HEK293T (cell line): ENCODE results near the gene MORF4L1.
A peak's percentile ranks its signal among the peaks of the same experiment; 100 is the strongest.

Source experiments
- CTCF ChIA-PET: fragments of 350-600 bp; formaldehyde crosslinking; extraction: SDS; loops from one replicate; lab custom pipeline; 2021; ENCODE audit warnings: antibody characterized with exemption, inconsistent platforms; lab: Yijun Ruan, JAX
- POLR2A ChIA-PET: fragments of 350-600 bp; formaldehyde crosslinking; extraction: SDS; loops from one replicate; lab custom pipeline; 2020; ENCODE audit warnings: antibody characterized with exemption, inconsistent platforms; lab: Yijun Ruan, JAX
- DNase-seq: peaks from one replicate; pipeline ENCODE4 v3.0.0; 2012; ENCODE audit warnings: mixed read lengths; ENCODE audit errors: extremely low spot score
- ARNT ChIP-seq: fragments of 450-650 bp; IDR thresholded peaks from 2 replicates; pipeline ENCODE4 v1.6.1; 2017; ENCODE audit warnings: mild to moderate bottlenecking
- BHLHE40 ChIP-seq: fragments of 450-650 bp; IDR thresholded peaks from 2 replicates; pipeline ENCODE4 v1.6.1; 2016; ENCODE audit warnings: mild to moderate bottlenecking, moderate library complexity, borderline replicate concordance
- CTBP1 ChIP-seq: fragments of 450-650 bp; IDR thresholded peaks from 2 replicates; pipeline ENCODE4 v1.6.1; 2016; ENCODE audit warnings: borderline replicate concordance
- ELF4 ChIP-seq: fragments of 450-650 bp; IDR thresholded peaks from 2 replicates; pipeline ENCODE4 v1.6.1; 2017; ENCODE audit warnings: antibody characterized with exemption
- FOXA1 ChIP-seq: fragments of 450-650 bp; IDR thresholded peaks from 2 replicates; pipeline ENCODE4 v1.6.1; 2016; ENCODE audit warnings: mild to moderate bottlenecking
- FOXK2 ChIP-seq: fragments of 450-650 bp; IDR thresholded peaks from 2 replicates; pipeline ENCODE4 v1.6.1; 2016; ENCODE audit warnings: mild to moderate bottlenecking
- FOXM1 ChIP-seq: fragments of 450-650 bp; IDR thresholded peaks from 2 replicates; pipeline ENCODE4 v1.6.1; 2017; ENCODE audit warnings: mild to moderate bottlenecking, borderline replicate concordance
- HDGF ChIP-seq: fragments of 450-650 bp; IDR thresholded peaks from 2 replicates; pipeline ENCODE4 v1.6.1; 2017; ENCODE audit warnings: antibody characterized with exemption, borderline replicate concordance
- L3MBTL2 ChIP-seq: fragments of 450-650 bp; conservative IDR thresholded peaks from 2 replicates; pipeline ENCODE4 v1.6.1; 2016; ENCODE audit warnings: mild to moderate bottlenecking
- LEF1 ChIP-seq: fragments of 450-650 bp; IDR thresholded peaks from 2 replicates; pipeline ENCODE4 v1.6.1; 2017; ENCODE audit warnings: mild to moderate bottlenecking, borderline replicate concordance
- NFRKB ChIP-seq: fragments of 450-650 bp; IDR thresholded peaks from 2 replicates; pipeline ENCODE4 v1.6.1; 2016; ENCODE audit warnings: mild to moderate bottlenecking, moderate library complexity
- SP1 ChIP-seq: fragments of 450-650 bp; IDR thresholded peaks from 2 replicates; pipeline ENCODE4 v1.6.1; 2017
- SUZ12 ChIP-seq: fragments of 450-650 bp; IDR thresholded peaks from 2 replicates; pipeline ENCODE4 v1.6.1; 2016; ENCODE audit warnings: mild to moderate bottlenecking
- TARDBP ChIP-seq: fragments of 450-650 bp; IDR thresholded peaks from 2 replicates; pipeline ENCODE4 v1.6.1; 2016
- ZNF384 ChIP-seq: fragments of 450-650 bp; IDR thresholded peaks from 2 replicates; pipeline ENCODE4 v1.6.1; 2016
- TF ChIP-seq, protein P1 (sequence below): fragments of 450-650 bp; IDR thresholded peaks from 2 replicates; pipeline ENCODE4 v1.6.1; 2016

Gene MORF4L1, protein sequence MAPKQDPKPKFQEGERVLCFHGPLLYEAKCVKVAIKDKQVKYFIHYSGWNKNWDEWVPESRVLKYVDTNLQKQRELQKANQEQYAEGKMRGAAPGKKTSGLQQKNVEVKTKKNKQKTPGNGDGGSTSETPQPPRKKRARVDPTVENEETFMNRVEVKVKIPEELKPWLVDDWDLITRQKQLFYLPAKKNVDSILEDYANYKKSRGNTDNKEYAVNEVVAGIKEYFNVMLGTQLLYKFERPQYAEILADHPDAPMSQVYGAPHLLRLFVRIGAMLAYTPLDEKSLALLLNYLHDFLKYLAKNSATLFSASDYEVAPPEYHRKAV

DNA sequence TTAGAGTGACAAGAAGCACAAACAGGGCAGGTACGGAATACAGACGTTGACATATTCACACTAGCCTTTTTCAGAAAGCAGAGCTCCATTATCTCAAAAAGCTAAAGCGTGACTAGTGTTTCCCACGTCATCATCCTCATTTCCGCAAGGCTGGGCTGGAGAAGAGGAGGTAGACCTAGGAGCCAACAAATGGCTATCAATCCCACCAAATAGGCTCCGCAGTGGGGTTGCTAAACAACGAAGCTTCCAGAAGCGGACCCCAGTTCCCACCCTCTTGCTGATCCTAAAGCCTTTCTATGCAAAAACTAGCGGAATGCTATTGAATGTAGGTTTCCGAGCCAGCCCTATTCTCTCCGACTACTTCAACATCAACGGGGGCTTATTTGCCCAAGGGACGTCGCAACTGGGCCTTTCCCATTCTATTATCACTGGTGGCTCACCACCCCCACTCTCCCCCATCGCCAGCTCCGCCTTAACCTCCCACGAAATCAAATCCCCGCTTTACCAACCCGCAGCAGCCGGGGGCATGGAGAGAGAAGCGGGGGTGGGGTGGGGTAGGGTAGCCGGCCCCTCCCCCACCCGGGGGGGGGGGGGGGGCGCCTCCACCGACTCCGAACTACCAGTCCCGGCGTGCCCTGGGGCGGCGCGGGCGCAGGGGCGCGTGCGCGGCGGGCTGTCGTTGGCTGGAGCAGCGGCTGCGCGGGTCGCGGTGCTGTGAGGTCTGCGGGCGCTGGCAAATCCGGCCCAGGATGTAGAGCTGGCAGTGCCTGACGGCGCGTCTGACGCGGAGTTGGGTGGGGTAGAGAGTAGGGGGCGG is at the start of gene MORF4L1:
TSS of gene MORF4L1 (plus strand) at position 736 of the 817 bp plus-strand sequence. CDS start 128 bp downstream, outside the sequence.
- TF ChIP-seq L3MBTL2 (0 out of 2 replicates have a peak, but pooled peaks have one; percentile 27), FOXM1 (peak; percentile 68; the same call in 1 of the 2 replicates), NFRKB (no peak)
- peak; percentile 96 for DNase-seq
- ChIA-PET POLR2A (interaction anchor here (0.7 to 3.7 kb wide), 11 partner anchors 8 to 332 kb away, joined by 3 to 49 read pairs (median 3); partner anchors contain the start of gene ADAMTS7), CTCF (interaction anchor here (0.5 to 0.6 kb wide), 2 partner anchors 304 to 649 kb away, joined by 3 read pairs; no protein-coding TSS in a partner anchor)

DNA sequence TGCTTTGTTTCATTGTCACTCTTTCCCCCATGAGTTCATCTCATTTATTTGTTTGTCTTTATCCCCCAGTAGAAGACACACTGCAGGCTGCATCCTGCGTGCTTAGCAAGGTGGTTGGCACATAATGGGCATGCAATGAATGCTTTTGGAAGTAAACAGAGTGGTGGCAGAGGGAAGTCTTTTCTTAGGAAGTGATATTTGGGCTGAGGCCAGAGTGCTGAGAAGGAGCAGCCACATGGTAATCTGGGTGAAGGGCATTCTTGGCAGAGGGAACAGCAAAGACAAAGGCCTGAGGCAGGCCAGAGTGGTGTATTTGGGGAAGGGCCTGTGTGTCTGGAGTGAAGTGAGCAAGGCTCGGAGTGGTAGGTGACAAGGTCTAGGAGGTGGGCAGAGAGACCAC is 43.8 kb upstream of the MORF4L1 start:
- ChIA-PET CTCF (no interaction called here), POLR2A (no interaction called here)

DNA sequence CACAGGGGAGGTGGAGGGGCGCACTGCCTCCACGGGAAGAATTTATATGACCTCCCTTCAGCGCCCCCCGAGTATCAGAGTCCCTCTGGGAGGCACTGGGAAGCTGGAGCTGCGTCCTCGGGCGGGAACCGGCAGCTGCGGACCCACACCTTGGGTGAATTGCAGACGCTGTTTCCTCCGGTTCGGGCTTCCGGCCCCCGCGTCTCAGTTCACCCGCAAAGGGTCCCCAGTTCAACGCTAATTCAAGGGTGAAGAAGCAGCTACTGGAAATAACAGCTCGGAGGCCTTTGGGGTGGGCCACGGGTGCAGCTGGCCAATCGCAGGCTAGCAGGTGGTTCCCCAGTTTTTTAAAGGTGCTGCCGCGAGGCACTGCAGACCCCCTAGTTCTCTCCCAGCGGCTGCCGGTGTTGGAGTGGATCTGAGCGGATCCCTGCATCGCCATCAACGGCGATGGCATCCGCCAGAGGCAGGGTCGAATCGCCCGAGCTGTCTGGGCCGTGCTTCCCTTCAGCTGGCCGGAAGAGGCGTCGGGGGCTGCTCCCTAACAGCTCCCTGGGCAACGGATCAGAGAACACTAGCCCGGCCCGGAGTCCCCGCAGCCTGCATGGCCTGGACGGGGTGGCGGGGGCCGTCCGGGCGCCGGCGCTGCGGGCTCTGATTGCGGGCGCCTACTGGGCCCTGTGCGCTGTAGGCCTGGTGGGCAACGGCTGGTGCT is 42.0 kb upstream of the MORF4L1 start:
- POLR2A ChIA-PET: no interaction called here
- DNase-seq: no peak
- TF ChIP-seq TARDBP (no peak), ARNT (no peak), ELF4 (no peak), CTBP1 (no peak), BHLHE40 (no peak), FOXM1 (no peak), HDGF (no peak), ZNF384 (no peak), L3MBTL2 (no peak), NFRKB (no peak), SP1 (no peak), FOXK2 (no peak), FOXA1 (no peak), SUZ12 (no peak), LEF1 (no peak)
- TF ChIP-seq, protein P1, sequence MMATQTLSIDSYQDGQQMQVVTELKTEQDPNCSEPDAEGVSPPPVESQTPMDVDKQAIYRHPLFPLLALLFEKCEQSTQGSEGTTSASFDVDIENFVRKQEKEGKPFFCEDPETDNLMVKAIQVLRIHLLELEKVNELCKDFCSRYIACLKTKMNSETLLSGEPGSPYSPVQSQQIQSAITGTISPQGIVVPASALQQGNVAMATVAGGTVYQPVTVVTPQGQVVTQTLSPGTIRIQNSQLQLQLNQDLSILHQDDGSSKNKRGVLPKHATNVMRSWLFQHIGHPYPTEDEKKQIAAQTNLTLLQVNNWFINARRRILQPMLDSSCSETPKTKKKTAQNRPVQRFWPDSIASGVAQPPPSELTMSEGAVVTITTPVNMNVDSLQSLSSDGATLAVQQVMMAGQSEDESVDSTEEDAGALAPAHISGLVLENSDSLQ: no peak
- CTCF ChIA-PET: no interaction called here

More for the DNA sequence above, 43.8 kb upstream of the MORF4L1 start:
- DNase-seq: no peak
- TF ChIP-seq FOXK2 (no peak), ARNT (no peak), NFRKB (no peak), ZNF384 (no peak), FOXM1 (no peak)

DNA sequence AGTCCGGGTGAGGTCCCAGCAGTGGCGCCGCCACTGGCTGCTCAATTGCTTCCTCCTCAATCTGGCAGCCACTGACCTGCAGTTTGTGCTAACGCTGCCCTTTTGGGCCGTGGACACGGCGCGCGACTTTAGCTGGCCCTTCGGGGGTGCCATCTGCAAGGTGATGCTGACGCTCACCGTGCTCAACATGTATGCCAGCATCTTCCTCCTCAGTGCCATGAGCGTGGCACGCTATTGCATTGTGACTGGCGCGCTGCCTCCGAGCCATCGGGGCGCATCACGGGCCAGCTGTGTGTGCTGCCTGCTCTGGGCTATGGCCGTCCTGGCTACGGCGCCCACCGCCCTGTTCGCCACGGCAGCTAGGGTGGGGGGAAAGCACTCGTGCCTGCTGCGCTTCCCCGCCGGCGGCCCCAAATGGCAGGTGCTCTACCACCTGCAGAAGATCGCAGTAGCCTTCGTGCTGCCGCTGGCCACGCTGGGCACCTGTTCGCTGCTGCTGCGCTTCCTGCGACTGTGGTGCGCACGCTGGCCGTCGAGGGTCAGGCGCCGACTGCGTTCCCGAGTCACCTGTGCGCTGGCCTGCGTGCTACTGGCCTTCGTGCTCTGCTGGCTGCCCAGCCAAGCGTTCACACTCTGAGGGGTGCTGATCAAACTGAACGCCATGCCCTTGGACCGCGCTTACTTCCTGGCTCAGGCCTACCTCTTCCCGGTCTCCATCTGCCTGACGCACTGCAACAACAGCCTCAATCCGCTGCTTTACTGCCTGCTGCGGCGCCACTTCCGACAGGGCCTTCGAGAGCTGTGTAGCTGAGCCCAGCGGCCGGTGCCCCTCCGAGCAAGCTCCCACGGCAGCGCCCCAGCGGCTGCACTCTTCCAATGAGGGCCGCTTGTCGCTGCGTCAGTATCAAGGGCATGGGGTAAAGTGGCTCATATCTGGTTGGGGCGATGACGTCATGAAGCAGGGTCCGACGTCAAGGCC is 41.2 kb upstream of the MORF4L1 start:
- no peak for DNase-seq
- CTCF ChIA-PET: interaction anchor here (1.0 kb wide), 1 partner anchor 20 kb away, joined by 5 read pairs; the partner anchor contains the start of gene ADAMTS7

DNA sequence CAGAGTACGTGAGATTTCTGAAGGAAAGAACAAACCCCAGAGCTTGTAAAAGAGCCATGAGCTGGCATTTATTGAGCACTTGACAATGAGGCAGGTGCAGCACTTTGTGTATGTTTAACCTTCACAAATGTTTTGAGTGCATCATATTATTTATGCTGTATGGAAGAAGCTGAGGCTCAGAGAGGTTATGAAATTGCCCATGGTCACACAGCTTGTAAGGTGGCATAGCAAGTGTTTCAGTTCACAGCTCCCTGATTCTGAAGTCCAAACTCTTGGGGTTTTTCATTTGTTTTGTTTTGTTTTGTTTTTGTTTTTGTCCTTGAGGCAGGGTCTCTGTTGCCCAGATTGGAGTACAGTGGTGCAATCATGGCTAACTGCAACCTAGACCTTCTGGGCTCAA is 36.4 kb upstream of the MORF4L1 start:
- TF ChIP-seq HDGF: no peak
- TF ChIP-seq, protein P1: no peak
- TF ChIP-seq ELF4: no peak
- no peak for TF ChIP-seq FOXM1
- no peak for TF ChIP-seq FOXA1
- no peak for TF ChIP-seq LEF1
- TF ChIP-seq NFRKB: no peak
- TF ChIP-seq TARDBP: no peak
- TF ChIP-seq FOXK2: no peak
- TF ChIP-seq ARNT: no peak
- no peak for TF ChIP-seq L3MBTL2
- no peak for TF ChIP-seq ZNF384
- TF ChIP-seq CTBP1: no peak
- no peak for TF ChIP-seq BHLHE40
- TF ChIP-seq SP1: no peak
- TF ChIP-seq SUZ12: no peak
- CTCF ChIA-PET: no interaction called here
- no peak for DNase-seq
- POLR2A ChIA-PET: no interaction called here

More for the DNA sequence above, 41.2 kb upstream of the MORF4L1 start:
- no peak for TF ChIP-seq CTBP1
- TF ChIP-seq TARDBP: no peak
- no peak for TF ChIP-seq NFRKB
- no peak for TF ChIP-seq SUZ12
- TF ChIP-seq ELF4: no peak
- no peak for TF ChIP-seq LEF1
- TF ChIP-seq ZNF384: no peak
- no peak for TF ChIP-seq L3MBTL2
- no peak for TF ChIP-seq FOXA1
- TF ChIP-seq, protein P1: no peak
- TF ChIP-seq HDGF: no peak
- TF ChIP-seq BHLHE40: no peak
- no peak for TF ChIP-seq ARNT
- POLR2A ChIA-PET: no interaction called here
